Measurements from ENCODE around the gene ATRAID.

- TF ChIP-seq POLR2A (IDR thresholded peaks at IDR 0.05; ENCODE audit: low read depth, low read length), result no peak
- TF ChIP-seq TAF1 (IDR thresholded peaks at IDR 0.05; ENCODE audit: borderline replicate concordance, low read depth, low read length), result no peak
These were observed 28.6 kb downstream of the ATRAID start for GRCh38 chr2:27240406-27240805.
